Activated CD4-positive, alpha-beta T cell treated with anti-CD3 and anti-CD28 coated beads, Interleukin-2, Interleukin-4, amounts not matched to agents 100 ng/mL and 50 ng/mL, durations not matched to agents 16 hours and 8 hours (primary cell): Measurements from ENCODE around the gene TXNDC5.
"Not testable (repeated sequence)": the region's sequence is repeated elsewhere in the genome, so short reads cannot be mapped to it uniquely, and the experiment has no call there.

Experiments
- DNase-seq: peaks from one replicate; pipeline ENCODE4 v3.0.0-alpha.2; 2020; ENCODE audit warnings: low spot score

Gene TXNDC5

GRCh38 chr6:7894262-7895124, 16.1 kb downstream of the TXNDC5 start:
- DNase-seq: no peak

- no peak for DNase-seq
These were observed 17.2 kb downstream of the TXNDC5 start for GRCh38 chr6:7893342-7893741.

- not testable (repeated sequence) for DNase-seq
These were observed 18.2 kb downstream of the TXNDC5 start for GRCh38 chr6:7892367-7892766.

GRCh38 chr6:7891078-7891872, 19.3 kb downstream of the TXNDC5 start:
- DNase-seq: no peak

- DNase-seq: no peak
These were observed 21.8 kb downstream of the TXNDC5 start for GRCh38 chr6:7888587-7889357.

GRCh38 chr6:7887278-7887991, 23.2 kb downstream of the TXNDC5 start:
- no peak for DNase-seq

GRCh38 chr6:7886132-7886531, 24.5 kb downstream of the TXNDC5 start:
- no peak for DNase-seq

GRCh38 chr6:7883381-7883780, 27.2 kb downstream of the TXNDC5 start:
- DNase-seq: no peak

- no peak for DNase-seq
These were observed 27.9 kb downstream of the TXNDC5 start for GRCh38 chr6:7882505-7883257.

GRCh38 chr6:7881765-7882500, 28.7 kb downstream of the TXNDC5 start:
- DNase-seq: no peak

GRCh38 chr6:7880718-7881107, 29.9 kb downstream of the TXNDC5 start:
- DNase-seq: no peak

- no peak for DNase-seq
These were observed 30.4 kb downstream of the TXNDC5 start for GRCh38 chr6:7879980-7880717.

- DNase-seq: no peak
These were observed 31.0 kb downstream of the TXNDC5 start for GRCh38 chr6:7879579-7879978.

- no peak for DNase-seq
These were observed 31.5 kb downstream of the TXNDC5 start for GRCh38 chr6:7879043-7879442.

GRCh38 chr6:7878401-7878964, 32.1 kb downstream of the TXNDC5 start:
- DNase-seq: no peak

GRCh38 chr6:7868926-7869325, 41.7 kb downstream of the TXNDC5 start:
- DNase-seq: no peak

GRCh38 chr6:7866526-7866925, 44.1 kb downstream of the TXNDC5 start:
- DNase-seq: no peak

- DNase-seq: no peak
These were observed 44.8 kb downstream of the TXNDC5 start for GRCh38 chr6:7865781-7866180.

GRCh38 chr6:7859591-7859990, 51.0 kb downstream of the TXNDC5 start:
- DNase-seq: no peak
